ENCODE results near the gene POU6F2. TPM values are rescaled to one million over a fixed set of nuclear protein-coding genes. Genes with fewer than 3 reads are reported as not detected.

POU6F2 gene
- total RNA-seq, 4 donors from 2014 or later, result 0.31 to 0.66 TPM; not detected in 2

GRCh38 chr7:39144420-39144819, 166.7 kb downstream of the POU6F2 start:
- Histone ChIP-seq H3K36me3 (no peaks in the 10 kb centered on the region), H3K4me1 (no peaks in the 10 kb centered on the region), H3K27ac (no peak overlapping the region), H3K27me3 (no peaks in the 10 kb centered on the region), H3K9me3 (peaks cover 0 to 8% (median 0%) of the 10 kb centered on the region in 3 donors), H3K4me3 (no peak overlapping the region)
- WGBS, 2 donors (ENCODE audit: low coverage in 1 of 2), result 71 to 85% methylated on average over 1 of the region's 1 CpG
- TF ChIP-seq EP300 (IDR thresholded peaks at IDR 0.05) (no peak), POLR2A (IDR thresholded peaks at IDR 0.05) (no peak), POLR2AphosphoS5 (IDR thresholded peaks at IDR 0.05) (no peak), CTCF (IDR thresholded peaks at IDR 0.05) (no peak)
- ATAC-seq, result no peak

- Histone ChIP-seq H3K4me1 (no peaks in the 10 kb centered on the region), H3K4me3 (no peak overlapping the region), H3K27me3 (no peaks in the 10 kb centered on the region), H3K27ac (no peak overlapping the region), H3K9me3 (peaks cover 0 to 2% (median 0%) of the 10 kb centered on the region in 3 donors), H3K36me3 (no peaks in the 10 kb centered on the region)
- no peak for TF ChIP-seq POLR2AphosphoS5 (IDR thresholded peaks at IDR 0.05)
- no peak for TF ChIP-seq CTCF (IDR thresholded peaks at IDR 0.05)
- no peak for TF ChIP-seq EP300 (IDR thresholded peaks at IDR 0.05)
- no peak for TF ChIP-seq POLR2A (IDR thresholded peaks at IDR 0.05)
- ATAC-seq, result no peak
- 62 to 85% methylated on average over 3 of the region's 3 CpGs for WGBS, 2 donors (ENCODE audit: low coverage in 1 of 2)
Observed at GRCh38 chr7:39145283-39145682, 167.6 kb downstream of the POU6F2 start.

- TF ChIP-seq POLR2AphosphoS5 (IDR thresholded peaks at IDR 0.05) (no peak), EP300 (IDR thresholded peaks at IDR 0.05) (no peak), POLR2A (IDR thresholded peaks at IDR 0.05) (no peak), CTCF (IDR thresholded peaks at IDR 0.05) (no peak)
- Histone ChIP-seq H3K9me3 (no peaks in the 10 kb centered on the region), H3K4me3 (no peak overlapping the region), H3K27ac (no peak overlapping the region), H3K36me3 (no peaks in the 10 kb centered on the region), H3K4me1 (no peaks in the 10 kb centered on the region), H3K27me3 (no peaks in the 10 kb centered on the region)
- ATAC-seq, result no peak
Observed at GRCh38 chr7:39145935-39146334, 168.2 kb downstream of the POU6F2 start.

GRCh38 chr7:39152701-39153100, 175.0 kb downstream of the POU6F2 start:
- H3K27ac ChIP-seq, result no peak overlapping the region
- ATAC-seq, result no peak
- no peaks in the 10 kb centered on the region for H3K4me1 ChIP-seq
- H3K4me3 ChIP-seq, result no peak overlapping the region
- 51 to 71% methylated on average over 3 to 4 of the region's 4 CpGs for WGBS, 2 donors (ENCODE audit: low coverage in 1 of 2)
- TF ChIP-seq POLR2A (IDR thresholded peaks at IDR 0.05), result no peak
- no peaks in the 10 kb centered on the region for H3K36me3 ChIP-seq
- H3K9me3 ChIP-seq, result no peaks in the 10 kb centered on the region
- no peaks in the 10 kb centered on the region for H3K27me3 ChIP-seq

GRCh38 chr7:39153113-39153512, 175.4 kb downstream of the POU6F2 start:
- 80 to 81% methylated on average over 5 of the region's 5 CpGs for WGBS, 2 donors (ENCODE audit: low coverage in 1 of 2)
- Histone ChIP-seq H3K4me1 (no peaks in the 10 kb centered on the region), H3K36me3 (no peaks in the 10 kb centered on the region), H3K4me3 (no peak overlapping the region), H3K27me3 (no peaks in the 10 kb centered on the region), H3K9me3 (no peaks in the 10 kb centered on the region), H3K27ac (no peak overlapping the region)
- no peak for ATAC-seq
- no peak for TF ChIP-seq EP300 (IDR thresholded peaks at IDR 0.05)
- TF ChIP-seq POLR2AphosphoS5 (IDR thresholded peaks at IDR 0.05), result no peak
- no peak for TF ChIP-seq CTCF (IDR thresholded peaks at IDR 0.05)
- no peak for TF ChIP-seq POLR2A (IDR thresholded peaks at IDR 0.05)
